ENCODE data around the gene FEZ2.

The FEZ2 gene

DNA sequence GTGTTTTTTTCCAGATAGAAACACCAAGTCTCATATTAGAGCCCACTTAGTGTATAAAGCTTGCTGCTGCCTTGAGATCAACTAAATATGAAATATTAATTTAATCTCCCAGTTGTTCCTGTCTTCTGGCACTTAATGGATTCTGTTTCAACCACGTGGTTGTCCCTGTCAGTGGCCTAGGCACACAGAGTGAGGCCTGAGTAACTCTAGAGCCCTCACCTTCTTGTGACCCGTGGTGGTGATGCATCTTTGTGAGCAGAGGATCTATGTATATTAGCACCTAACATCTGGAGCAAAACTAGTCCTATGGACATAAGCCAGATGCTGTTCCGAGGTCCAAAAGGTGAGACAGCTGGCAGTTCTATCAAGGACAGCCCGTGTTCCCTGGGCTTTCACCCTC lies 74.8 kb downstream of the FEZ2 start:
- TF ChIP-seq EZH2phosphoT487 (IDR thresholded peaks at IDR 0.05; ENCODE audit: low read depth) (no peak), CTCF (IDR thresholded peaks at IDR 0.05; ENCODE audit: low read depth, low read length) (no peak)
- H3K4me2 ChIP-seq (ENCODE audit: low read length) = no peak overlapping the region

GRCh38 chr2:36520431-36520830 lies 77.5 kb downstream of the FEZ2 start:
- Histone ChIP-seq H3K9ac (ENCODE audit: low read length) (no peak overlapping the region), H4K20me1 (ENCODE audit: insufficient read depth, low read length) (no peaks in the 10 kb centered on the region), H2AFZ (ENCODE audit: low read depth, low read length) (no peak overlapping the region), H3K4me3 (ENCODE audit: low read length) (no peak overlapping the region), H3K9me3 (ENCODE audit: insufficient read depth, low read length) (no peaks in the 10 kb centered on the region), H3K4me2 (ENCODE audit: low read length) (no peak overlapping the region), H3K36me3 (replicated peaks; ENCODE audit: low read depth, low read length) (no peaks in the 10 kb centered on the region), H3K27me3 (ENCODE audit: low read depth, low read length) (peaks cover 10% of the 10 kb centered on the region; the same call in 1 of the 2 replicates), H3K4me1 (ENCODE audit: low read length) (no peaks in the 10 kb centered on the region), H3K27ac (ENCODE audit: low read length) (no peak overlapping the region), H3K79me2 (ENCODE audit: low read length) (no peaks in the 10 kb centered on the region)
- TF ChIP-seq EZH2phosphoT487 (IDR thresholded peaks at IDR 0.05; ENCODE audit: low read depth) = no peak
- no peak for TF ChIP-seq CTCF (IDR thresholded peaks at IDR 0.05; ENCODE audit: low read depth, low read length)

More for the DNA sequence above, 74.8 kb downstream of the FEZ2 start:
- Histone ChIP-seq H3K79me2 (ENCODE audit: low read length) (no peaks in the 10 kb centered on the region), H3K36me3 (replicated peaks; ENCODE audit: low read depth, low read length) (no peaks in the 10 kb centered on the region), H3K27ac (ENCODE audit: low read length) (no peak overlapping the region), H4K20me1 (ENCODE audit: insufficient read depth, low read length) (no peaks in the 10 kb centered on the region), H3K4me1 (ENCODE audit: low read length) (no peaks in the 10 kb centered on the region), H3K27me3 (ENCODE audit: low read depth, low read length) (no peaks in the 10 kb centered on the region), H3K4me3 (ENCODE audit: low read length) (no peak overlapping the region), H2AFZ (ENCODE audit: low read depth, low read length) (no peak overlapping the region), H3K9ac (ENCODE audit: low read length) (no peak overlapping the region), H3K9me3 (ENCODE audit: insufficient read depth, low read length) (no peaks in the 10 kb centered on the region)

DNA sequence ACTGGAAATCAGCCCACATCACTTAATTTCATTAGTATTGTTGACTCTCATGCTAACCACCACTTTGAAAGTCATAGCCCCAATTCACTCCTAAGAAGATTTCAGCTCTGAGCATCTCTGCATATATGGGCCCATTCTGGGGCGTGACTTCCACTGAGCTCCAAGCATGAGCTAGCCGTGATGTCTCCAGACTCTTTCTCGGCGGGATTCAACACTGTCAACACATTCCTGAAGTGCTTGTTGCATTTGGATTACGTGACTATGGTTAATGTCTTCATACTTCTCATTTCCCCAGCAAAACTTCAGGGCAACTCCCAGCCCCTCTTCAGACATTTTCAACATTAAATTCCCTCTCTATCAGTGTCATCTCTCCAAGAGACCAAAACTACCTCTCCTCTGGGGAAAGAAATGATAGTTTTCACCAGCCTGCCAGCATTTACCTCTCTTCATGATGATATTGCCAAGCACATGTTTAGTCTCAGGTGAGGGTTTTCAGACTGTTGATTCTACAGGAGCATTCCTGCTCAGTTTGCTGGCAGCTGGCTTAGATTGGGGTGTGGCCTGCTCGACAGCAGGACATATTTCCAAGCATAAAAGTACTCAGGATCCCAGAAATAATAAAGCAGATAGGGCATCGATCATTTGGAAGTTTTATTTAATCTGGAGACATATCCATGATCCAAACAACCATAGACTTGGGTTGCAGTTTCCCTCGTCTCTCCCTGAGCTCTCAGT lies 81.7 kb downstream of the FEZ2 start:
- H3K9me3 ChIP-seq (ENCODE audit: insufficient read depth, low read length) = no peaks in the 10 kb centered on the region
- H3K79me2 ChIP-seq (ENCODE audit: low read length) = no peaks in the 10 kb centered on the region
- no peaks in the 10 kb centered on the region for H3K36me3 ChIP-seq (replicated peaks; ENCODE audit: low read depth, low read length)
- no peak overlapping the region for H3K9ac ChIP-seq (ENCODE audit: low read length)
- H3K4me2 ChIP-seq (ENCODE audit: low read length) = no peak overlapping the region
- TF ChIP-seq CTCF (IDR thresholded peaks at IDR 0.05; ENCODE audit: low read depth, low read length) = no peak
- TF ChIP-seq EZH2phosphoT487 (IDR thresholded peaks at IDR 0.05; ENCODE audit: low read depth) = no peak
- no peak overlapping the region for H3K27ac ChIP-seq (ENCODE audit: low read length)
- no peaks in the 10 kb centered on the region for H4K20me1 ChIP-seq (ENCODE audit: insufficient read depth, low read length)
- H2AFZ ChIP-seq (ENCODE audit: low read depth, low read length) = no peak overlapping the region
- H3K4me3 ChIP-seq (ENCODE audit: low read length) = no peak overlapping the region
- peaks cover 36% of the 10 kb centered on the region for H3K4me1 ChIP-seq (ENCODE audit: low read length)
- peaks cover 15% of the 10 kb centered on the region; the same call in 1 of the 2 replicates for H3K27me3 ChIP-seq (ENCODE audit: low read depth, low read length)

GRCh38 chr2:36515538-36515937 lies 82.4 kb downstream of the FEZ2 start:
- TF ChIP-seq CTCF (IDR thresholded peaks at IDR 0.05; ENCODE audit: low read depth, low read length) (no peak), EZH2phosphoT487 (IDR thresholded peaks at IDR 0.05; ENCODE audit: low read depth) (no peak)
- Histone ChIP-seq H3K4me3 (ENCODE audit: low read length) (no peak overlapping the region), H3K27me3 (ENCODE audit: low read depth, low read length) (peaks cover 15% of the 10 kb centered on the region; the same call in 1 of the 2 replicates), H3K4me2 (ENCODE audit: low read length) (no peak overlapping the region), H3K4me1 (ENCODE audit: low read length) (peaks cover 36% of the 10 kb centered on the region), H3K79me2 (ENCODE audit: low read length) (no peaks in the 10 kb centered on the region), H3K27ac (ENCODE audit: low read length) (no peak overlapping the region), H3K9ac (ENCODE audit: low read length) (no peak overlapping the region), H4K20me1 (ENCODE audit: insufficient read depth, low read length) (no peaks in the 10 kb centered on the region), H2AFZ (ENCODE audit: low read depth, low read length) (no peak overlapping the region), H3K36me3 (replicated peaks; ENCODE audit: low read depth, low read length) (no peaks in the 10 kb centered on the region), H3K9me3 (ENCODE audit: insufficient read depth, low read length) (no peaks in the 10 kb centered on the region)
